Gastroesophageal sphincter (tissue), 4 donors: ENCODE measurements around the gene CADM1. TPM values are rescaled to one million over a fixed set of nuclear protein-coding genes. Genes with fewer than 3 reads are reported as not detected.

Experiments used
- ATAC-seq: fragments of 150-250 bp; one replicate; pipeline ENCODE4 v1.9.1; 2016; ENCODE audit warnings: mild to moderate bottlenecking, moderate library complexity
- H3K27ac ChIP-seq, 4 donors: fragments of 200-600 bp; sonication (generic) in 3 of 4; 1 replicate in 3 of 4; 2 replicates in 1 of 4; pipeline ENCODE4 v1.5.1; 2016 to 2019
- H3K27me3 ChIP-seq: fragments of 200-600 bp; sonication (generic); one replicate; pipeline ENCODE4 v1.5.1; 2019
- H3K36me3 ChIP-seq, 2 donors: fragments of 200-600 bp; sonication (generic); one replicate each; pipeline ENCODE4 v1.5.1; 2019; ENCODE audit warnings: control low read depth in 1 of 2
- H3K4me1 ChIP-seq, 3 donors: fragments of 200-600 bp; sonication (generic); 1 replicate in 2 of 3; 2 replicates in 1 of 3; pipeline ENCODE4 v1.5.1; 2016 to 2019; ENCODE audit warnings: control low read depth in 2 of 3
- H3K4me3 ChIP-seq, 2 donors: fragments of 200-600 bp; sonication (generic); one replicate each; pipeline ENCODE4 v1.5.1; 2019; ENCODE audit warnings: mild to moderate bottlenecking in 1 of 2, moderate library complexity in 1 of 2
- H3K9me3 ChIP-seq, 3 donors: fragments of 200-600 bp; sonication (generic); one replicate each; pipeline ENCODE4 v1.5.1; 2017 to 2019; ENCODE audit warnings: control low read depth in 2 of 3
- CTCF ChIP-seq, 4 experiments: fragments of 200-600 bp in 2 of 4; fragments of 450-650 bp in 2 of 4; sonication (generic) in 1 of 4; IDR thresholded peaks; one replicate each; pipeline ENCODE4 v1.5.1; 2017 to 2019; ENCODE audit warnings: antibody characterized with exemption in 4 of 4, mild to moderate bottlenecking in 2 of 4, moderate library complexity in 2 of 4
- EP300 ChIP-seq: sonication (generic); formaldehyde crosslinking; IDR thresholded peaks from one replicate; pipeline ENCODE4 v1.6.1; 2017; ENCODE audit warnings: antibody characterized with exemption, mild to moderate bottlenecking
- POLR2A ChIP-seq, 2 donors: fragments of 450-650 bp; IDR thresholded peaks; one replicate each; pipeline ENCODE4 v1.6.1; 2017; ENCODE audit warnings: antibody characterized with exemption in 2 of 2, mild to moderate bottlenecking in 2 of 2, moderate library complexity in 1 of 2
- POLR2AphosphoS5 ChIP-seq: sonication (generic); formaldehyde crosslinking; IDR thresholded peaks from one replicate; pipeline ENCODE4 v1.6.1; 2017; ENCODE audit warnings: antibody characterized with exemption
- WGBS, 2 donors: methylation state at CpG; one replicate each; pipeline ENCODE4 v1.1.5; 2018; ENCODE audit warnings: low coverage in 1 of 2; 5-methylcytosine and 5-hydroxymethylcytosine counted together
- total RNA-seq, 4 donors: library from RNA; depleted of rRNA; stranded (reverse); fragments of >200 nt; gene quantifications; one replicate each; pipeline ENCODE4 v1.1.0, GENCODE V29; 2016

Gene CADM1
- total RNA-seq, 4 donors from 2014 or later, result 10.4 to 23.5 (median 17.1) TPM

GRCh38 chr11:115421352-115421991 lies 82.7 kb downstream of the CADM1 start:
- H3K27me3 ChIP-seq, result no peaks in the 10 kb centered on the region
- no peaks in the 10 kb centered on the region for H3K36me3 ChIP-seq
- ATAC-seq, result no peak
- TF ChIP-seq EP300, result no peak
- no peak for TF ChIP-seq POLR2AphosphoS5
- no peak for TF ChIP-seq POLR2A (IDR thresholded peaks at IDR 0.05)
- no peak for TF ChIP-seq CTCF (IDR thresholded peaks at IDR 0.05)
- no peak overlapping the region for H3K27ac ChIP-seq
- no peaks in the 10 kb centered on the region for H3K9me3 ChIP-seq
- H3K4me1 ChIP-seq, result peaks cover 0 to 14% (median 0%) of the 10 kb centered on the region in 3 donors
- H3K4me3 ChIP-seq, result no peak overlapping the region
- 47 to 56% methylated on average over 8 to 9 of the region's 9 CpGs for WGBS, 2 donors

DNA sequence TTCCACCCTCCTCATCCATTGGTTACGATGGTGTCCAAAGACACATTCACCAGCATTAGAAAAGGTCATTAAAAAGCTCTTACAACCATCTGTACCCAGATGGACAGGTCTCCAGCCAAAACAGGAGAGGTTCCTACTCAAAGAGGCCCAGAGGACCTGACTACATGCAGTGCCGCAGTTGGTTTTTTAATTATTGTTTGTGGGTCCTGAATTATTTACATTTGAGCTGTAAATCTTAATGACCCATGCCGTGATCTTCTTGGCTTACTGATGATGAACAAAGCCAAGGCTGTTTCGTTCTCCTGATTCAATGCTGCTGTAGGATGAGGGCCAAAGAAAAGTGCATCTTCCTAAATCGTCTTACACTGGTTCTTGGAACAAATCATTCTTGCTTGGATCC lies 83.7 kb downstream of the CADM1 start:
- WGBS, 2 donors, result 72 to 78% methylated on average over 3 to 5 of the region's 5 CpGs
- H3K4me3 ChIP-seq, result no peak overlapping the region
- H3K27me3 ChIP-seq, result no peaks in the 10 kb centered on the region
- ATAC-seq, result no peak
- no peak for TF ChIP-seq CTCF (IDR thresholded peaks at IDR 0.05)
- no peak for TF ChIP-seq EP300
- no peak for TF ChIP-seq POLR2AphosphoS5
- no peak for TF ChIP-seq POLR2A (IDR thresholded peaks at IDR 0.05)
- H3K9me3 ChIP-seq, result no peaks in the 10 kb centered on the region
- H3K36me3 ChIP-seq, result no peaks in the 10 kb centered on the region
- no peak overlapping the region for H3K27ac ChIP-seq
- H3K4me1 ChIP-seq, result peaks cover 0 to 14% (median 0%) of the 10 kb centered on the region in 3 donors

DNA sequence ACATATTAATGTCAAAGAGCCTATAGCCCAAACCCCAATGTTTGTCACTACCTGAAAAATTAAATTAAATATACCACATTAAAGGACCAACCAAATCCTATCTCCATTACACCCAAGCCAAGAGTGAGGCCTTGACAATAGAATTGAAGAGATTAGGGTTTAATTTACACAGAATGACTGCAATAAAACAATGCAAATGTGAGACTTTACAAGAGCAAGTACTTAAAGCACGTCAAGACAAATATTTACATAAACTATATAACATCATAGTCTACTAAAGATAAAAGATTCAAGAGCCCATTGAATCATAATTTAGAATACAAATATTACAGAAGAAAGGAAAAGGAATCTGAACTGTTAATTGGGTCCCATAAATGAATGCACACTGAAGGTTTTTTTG lies 85.6 kb downstream of the CADM1 start:
- Histone ChIP-seq H3K9me3 (no peaks in the 10 kb centered on the region), H3K4me1 (peaks cover 0 to 14% (median 0%) of the 10 kb centered on the region in 3 donors), H3K27me3 (no peaks in the 10 kb centered on the region), H3K36me3 (no peaks in the 10 kb centered on the region), H3K4me3 (no peak overlapping the region), H3K27ac (no peak overlapping the region)
- TF ChIP-seq CTCF (IDR thresholded peaks at IDR 0.05) (no peak), POLR2AphosphoS5 (no peak), POLR2A (IDR thresholded peaks at IDR 0.05) (no peak), EP300 (no peak)
- ATAC-seq, result no peak
- 64 to 82% methylated on average over 1 of the region's 1 CpG for WGBS, 2 donors

DNA sequence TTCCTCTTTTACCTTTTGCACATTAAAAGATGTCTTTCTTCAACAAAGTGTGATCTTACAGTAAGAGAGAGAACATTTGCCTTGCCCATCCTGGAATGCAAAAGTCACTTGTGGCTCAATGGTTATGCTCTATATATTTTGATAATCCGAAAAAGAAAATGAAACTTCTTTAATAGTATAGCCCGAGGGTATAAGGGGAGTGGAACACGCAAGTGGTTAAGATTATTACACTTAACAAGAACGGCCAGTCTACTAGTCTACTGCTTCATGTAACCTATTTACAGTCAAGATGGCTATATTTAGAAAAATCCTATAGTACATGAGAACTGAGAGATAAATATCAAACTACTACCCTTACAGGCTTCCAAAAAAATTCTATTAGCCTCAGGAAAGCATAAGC lies 86.1 kb downstream of the CADM1 start:
- Histone ChIP-seq H3K4me3 (no peak overlapping the region), H3K4me1 (peaks cover 0 to 14% (median 0%) of the 10 kb centered on the region in 3 donors), H3K36me3 (no peaks in the 10 kb centered on the region), H3K27ac (no peak overlapping the region), H3K9me3 (no peaks in the 10 kb centered on the region), H3K27me3 (no peaks in the 10 kb centered on the region)
- no peak for ATAC-seq
- WGBS, 2 donors, result 96 to 98% methylated on average over 4 of the region's 4 CpGs
- no peak for TF ChIP-seq POLR2A (IDR thresholded peaks at IDR 0.05)
- no peak for TF ChIP-seq CTCF (IDR thresholded peaks at IDR 0.05)
- no peak for TF ChIP-seq POLR2AphosphoS5
- TF ChIP-seq EP300, result no peak

DNA sequence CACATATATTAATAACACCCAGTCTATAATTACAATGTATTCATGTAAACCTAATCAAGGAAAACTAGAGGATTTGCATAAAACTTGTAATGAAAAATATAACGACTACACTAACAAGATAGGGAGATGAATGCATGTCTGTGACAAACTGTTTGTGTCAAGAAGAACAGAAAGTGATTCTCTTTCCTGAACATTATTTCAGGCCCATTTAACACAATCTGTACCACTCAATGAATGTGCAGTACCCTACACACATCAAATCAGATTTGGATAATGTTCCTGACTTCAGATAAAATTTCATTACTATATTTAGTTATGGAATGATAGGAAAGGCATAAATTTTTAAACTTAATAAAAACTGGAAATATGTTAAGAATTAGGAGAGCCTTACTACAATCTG lies 93.1 kb downstream of the CADM1 start:
- TF ChIP-seq POLR2A (IDR thresholded peaks at IDR 0.05), result no peak
- no peak for TF ChIP-seq EP300
- no peak for TF ChIP-seq POLR2AphosphoS5
- TF ChIP-seq CTCF (IDR thresholded peaks at IDR 0.05), result no peak
- peaks cover 0 to 30% (median 5%) of the 10 kb centered on the region in 3 donors for H3K4me1 ChIP-seq
- ATAC-seq, result no peak
- 83 to 93% methylated on average over 1 of the region's 1 CpG for WGBS, 2 donors
- no peaks in the 10 kb centered on the region for H3K9me3 ChIP-seq
- H3K4me3 ChIP-seq, result no peak overlapping the region
- no peaks in the 10 kb centered on the region for H3K36me3 ChIP-seq
- no peaks in the 10 kb centered on the region for H3K27me3 ChIP-seq
- no peak overlapping the region for H3K27ac ChIP-seq
